Stimulated activated CD8-positive, alpha-beta memory T cell treated with anti-CD3 and anti-CD28 coated beads, Interleukin-2, amount 100 ng/mL, for 1 hour (primary cell): ENCODE data around the gene THAP5.

ENCODE experiments used
- DNase-seq, 2 donors: peaks; one replicate each; pipeline ENCODE4 v3.0.0-alpha.2; 2020; ENCODE audit warnings: low read depth in 2 of 2

Gene THAP5

GRCh38 chr7:108533712-108534111, 35.8 kb downstream of the THAP5 start:
- DNase-seq: no peak

DNA sequence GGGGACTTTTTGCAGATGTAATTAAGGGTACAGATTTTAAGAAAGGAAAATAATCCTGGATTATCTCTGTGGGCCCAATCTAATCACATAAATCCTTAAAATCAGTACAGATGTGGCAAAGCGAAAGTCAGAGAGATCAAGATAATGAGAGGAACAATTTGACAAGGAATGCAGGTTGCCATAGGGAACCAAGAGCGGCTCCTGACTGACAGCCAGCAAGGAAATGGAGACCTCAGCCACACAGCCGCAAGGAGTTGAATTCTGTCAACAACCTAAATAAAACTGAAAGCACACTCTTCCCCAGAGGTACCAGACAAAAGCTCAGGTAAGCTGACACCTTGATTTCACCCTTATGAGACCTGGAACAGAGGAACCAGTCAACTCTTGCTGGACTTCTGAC, 40.2 kb downstream of the THAP5 start:
- no peak for DNase-seq

DNA sequence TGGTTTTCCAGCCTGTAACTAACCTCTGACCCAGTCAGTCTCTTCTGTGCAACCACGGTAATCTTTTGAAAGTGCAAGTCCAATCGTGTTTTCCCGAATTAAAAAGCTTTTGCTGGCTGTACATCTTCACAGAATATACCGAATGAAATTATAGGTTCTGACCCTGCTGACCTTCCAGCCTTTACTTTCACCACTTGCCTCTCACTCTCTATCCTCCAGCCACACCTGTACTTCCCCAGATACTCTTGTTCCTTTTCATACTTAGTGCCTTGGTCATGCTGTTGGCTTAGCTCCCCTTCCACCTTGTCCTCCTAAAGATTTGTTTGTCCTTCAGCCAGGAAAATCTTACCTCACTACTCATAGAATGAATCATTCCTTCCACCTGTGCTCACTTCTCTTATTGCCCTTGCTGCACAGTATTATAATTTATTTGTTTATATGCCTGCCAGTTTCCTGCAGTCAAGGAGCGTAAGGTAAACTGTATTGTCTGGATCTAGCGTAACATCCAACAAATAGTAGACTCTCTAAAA, 41.3 kb downstream of the THAP5 start:
- DNase-seq: no peak

- DNase-seq: no peak
These were observed 42.8 kb downstream of the THAP5 start for GRCh38 chr7:108526768-108527017.

DNA sequence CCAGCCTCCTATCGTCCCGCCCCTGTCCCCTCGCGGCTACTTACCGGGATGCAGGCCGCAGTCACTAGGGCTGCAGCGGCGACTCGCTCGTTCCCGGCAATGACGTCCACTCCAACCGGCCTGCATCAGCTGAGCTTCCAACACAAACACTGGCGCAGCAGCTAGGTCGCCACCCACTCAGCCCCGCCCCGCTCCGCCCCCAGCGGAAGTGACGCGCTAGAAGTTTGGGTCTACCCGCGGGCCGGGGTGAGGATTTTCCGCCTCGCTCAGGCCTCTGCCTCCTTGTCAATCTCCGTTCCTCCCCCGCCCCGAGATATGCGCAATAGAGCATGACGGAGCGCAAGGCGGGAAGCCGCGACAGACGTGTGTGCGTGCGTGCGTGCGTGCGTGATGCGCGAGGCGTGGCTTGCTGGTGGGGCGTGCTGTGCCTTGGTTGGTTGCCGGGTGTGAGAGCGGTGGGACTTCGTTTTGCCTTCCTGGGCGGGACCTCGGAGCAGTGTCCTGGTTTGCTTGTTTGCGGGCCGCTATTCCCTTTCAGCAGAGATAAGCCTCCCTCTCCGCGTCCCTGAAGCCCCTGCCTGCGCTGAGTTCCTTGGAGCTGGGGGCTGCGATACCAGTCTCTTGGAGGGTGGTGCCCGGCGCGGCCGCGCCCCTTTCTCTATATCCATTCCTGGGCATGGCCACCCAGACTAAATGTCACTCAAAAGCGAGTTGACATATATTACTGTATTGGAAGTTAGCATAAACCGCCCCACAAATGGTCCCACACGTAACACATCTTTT, 43.3 kb downstream of the THAP5 start, which contains the start of gene PNPLA8:
TSS of gene PNPLA8 (minus strand) at position 151 of the 783 bp plus-strand sequence. CDS start 10,644 bp downstream, outside the sequence.
- DNase-seq: peak; percentile 100

GRCh38 chr7:108525327-108525984, 44.0 kb downstream of the THAP5 start:
- DNase-seq: no peak

GRCh38 chr7:108522780-108523179, 46.7 kb downstream of the THAP5 start:
- DNase-seq: no peak

- DNase-seq: no peak
These were observed 51.6 kb downstream of the THAP5 start for GRCh38 chr7:108517951-108518350.

DNA sequence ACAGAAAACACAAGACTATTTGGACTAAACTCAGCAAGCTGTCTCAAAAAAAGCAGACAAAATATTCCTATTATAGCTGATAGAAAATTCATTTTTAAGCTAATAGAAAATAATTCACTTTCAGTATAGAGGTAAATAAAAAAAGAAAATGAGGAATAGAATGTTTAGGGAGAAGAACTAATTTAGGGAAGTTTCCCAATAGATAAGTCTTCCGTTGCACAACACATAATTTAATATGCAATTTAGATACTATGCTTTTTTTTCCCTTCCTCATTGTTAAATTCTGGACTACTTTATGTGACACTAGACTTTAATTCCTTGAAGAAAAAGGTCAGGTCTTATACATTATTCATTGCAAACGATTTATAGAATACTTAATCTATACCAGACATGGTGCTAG, 53.9 kb downstream of the THAP5 start:
- no peak for DNase-seq

GRCh38 chr7:108515013-108515412, 54.5 kb downstream of the THAP5 start:
- no peak for DNase-seq
